Left ventricle myocardium inferior (tissue), 1 donor: ENCODE results near the gene EIF4A3. TPM values are rescaled to one million over a fixed set of nuclear protein-coding genes. Genes with fewer than 3 reads are reported as not detected.

Experiments
- DNase-seq: peaks from one replicate; pipeline ENCODE4 v3.0.0-alpha.2; 2020
- H3K27ac ChIP-seq: fragments of 200-600 bp; replicated peaks from 2 replicates; pipeline ENCODE4 v1.8.0; 2021
- H3K27me3 ChIP-seq: fragments of 200-600 bp; 2 replicates; pipeline ENCODE4 v1.8.0; 2021; ENCODE audit warnings: low read depth
- H3K36me3 ChIP-seq: fragments of 200-600 bp; 2 replicates; pipeline ENCODE4 v1.8.0; 2021
- H3K4me1 ChIP-seq: fragments of 200-600 bp; 2 replicates; pipeline ENCODE4 v1.8.0; 2021
- H3K4me3 ChIP-seq: fragments of 200-600 bp; 2 replicates; pipeline ENCODE4 v1.8.0; 2021; ENCODE audit warnings: mild to moderate bottlenecking, moderate library complexity
- H3K9me3 ChIP-seq: fragments of 200-600 bp; replicated peaks from 2 replicates; pipeline ENCODE4 v1.8.0; 2021
- intact Hi-C: fragments of 100-400 bp; cut with micrococcal nuclease; formaldehyde crosslinking; loops from one replicate; pipeline ENCODE4 v1.11.0; 2022
- total RNA-seq: library from RNA; stranded (reverse); fragmentation: NEBNext Ultra II Directional; extraction: Animal tissue kit (Norgen Biotek cat#: 25700); gene quantifications from one replicate; pipeline ENCODE4 v1.2.1, GENCODE V29; 2021
- TF ChIP-seq, protein P1 (sequence below): fragments of 200-600 bp; IDR thresholded peaks from 2 replicates; pipeline ENCODE4 v1.8.0; 2021; ENCODE audit warnings: antibody characterized with exemption, mild to moderate bottlenecking, borderline replicate concordance
- donor health status: DM: no; HTN: yes; CAD: no; lungs with severe emphysema.

The EIF4A3 gene
- total RNA-seq, 1 donor from 2014 or later = 30.0 TPM

- TF ChIP-seq, protein P1, sequence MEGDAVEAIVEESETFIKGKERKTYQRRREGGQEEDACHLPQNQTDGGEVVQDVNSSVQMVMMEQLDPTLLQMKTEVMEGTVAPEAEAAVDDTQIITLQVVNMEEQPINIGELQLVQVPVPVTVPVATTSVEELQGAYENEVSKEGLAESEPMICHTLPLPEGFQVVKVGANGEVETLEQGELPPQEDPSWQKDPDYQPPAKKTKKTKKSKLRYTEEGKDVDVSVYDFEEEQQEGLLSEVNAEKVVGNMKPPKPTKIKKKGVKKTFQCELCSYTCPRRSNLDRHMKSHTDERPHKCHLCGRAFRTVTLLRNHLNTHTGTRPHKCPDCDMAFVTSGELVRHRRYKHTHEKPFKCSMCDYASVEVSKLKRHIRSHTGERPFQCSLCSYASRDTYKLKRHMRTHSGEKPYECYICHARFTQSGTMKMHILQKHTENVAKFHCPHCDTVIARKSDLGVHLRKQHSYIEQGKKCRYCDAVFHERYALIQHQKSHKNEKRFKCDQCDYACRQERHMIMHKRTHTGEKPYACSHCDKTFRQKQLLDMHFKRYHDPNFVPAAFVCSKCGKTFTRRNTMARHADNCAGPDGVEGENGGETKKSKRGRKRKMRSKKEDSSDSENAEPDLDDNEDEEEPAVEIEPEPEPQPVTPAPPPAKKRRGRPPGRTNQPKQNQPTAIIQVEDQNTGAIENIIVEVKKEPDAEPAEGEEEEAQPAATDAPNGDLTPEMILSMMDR = no peak
- no peak overlapping the region for H3K27ac ChIP-seq
- H3K27me3 ChIP-seq = no peaks in the 10 kb centered on the region
- intact Hi-C loops = no loop called here
- no peak for DNase-seq
- H3K9me3 ChIP-seq = peaks cover 14% of the 10 kb centered on the region
- no peak overlapping the region for H3K4me3 ChIP-seq
- no peaks in the 10 kb centered on the region for H3K4me1 ChIP-seq
- no peaks in the 10 kb centered on the region for H3K36me3 ChIP-seq
Measured at GRCh38 chr17:80154166-80154565, 7.2 kb upstream of the EIF4A3 start.

GRCh38 chr17:80153004-80153403 is 6.1 kb upstream of the EIF4A3 start:
- DNase-seq = no peak
- no peaks in the 10 kb centered on the region for H3K36me3 ChIP-seq
- H3K4me1 ChIP-seq = peaks cover 6% of the 10 kb centered on the region
- H3K4me3 ChIP-seq = no peak overlapping the region
- H3K9me3 ChIP-seq = peaks cover 14% of the 10 kb centered on the region
- intact Hi-C loops = no loop called here
- H3K27ac ChIP-seq = no peak overlapping the region
- TF ChIP-seq, protein P1 = no peak
- H3K27me3 ChIP-seq = no peaks in the 10 kb centered on the region

DNA sequence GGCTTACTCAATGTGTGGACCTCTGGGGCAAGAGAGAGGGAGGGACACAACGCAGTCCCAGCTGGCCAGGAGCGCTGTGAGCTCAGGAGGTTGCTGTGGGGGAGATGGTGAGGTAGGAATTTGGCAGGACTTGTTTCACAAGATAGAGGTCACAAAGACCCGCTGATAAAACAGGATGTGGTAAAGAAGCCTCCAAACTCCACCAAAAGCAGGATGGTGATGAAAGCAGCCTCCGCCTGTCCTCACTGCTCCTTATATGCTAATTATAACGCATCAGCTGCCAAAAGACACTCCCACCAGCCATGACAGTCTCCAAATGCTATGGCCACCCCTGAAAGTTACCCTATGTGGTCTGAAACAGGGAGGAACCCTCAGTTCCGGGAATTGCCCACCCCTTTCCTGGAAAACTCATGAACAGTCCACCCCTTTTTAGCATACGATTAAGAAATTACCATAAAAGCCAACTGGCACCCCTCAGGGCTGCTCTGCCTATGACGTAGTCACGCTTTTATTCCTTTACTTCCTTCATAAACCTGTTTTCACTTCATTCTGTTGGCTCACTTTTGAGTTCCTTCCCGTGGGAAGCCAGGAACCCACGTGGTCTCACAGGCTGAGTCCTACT is 5.3 kb upstream of the EIF4A3 start:
- no peak overlapping the region for H3K4me3 ChIP-seq
- intact Hi-C loops = no loop called here
- peaks cover 14% of the 10 kb centered on the region for H3K4me1 ChIP-seq
- no peaks in the 10 kb centered on the region for H3K27me3 ChIP-seq
- H3K27ac ChIP-seq = no peak overlapping the region
- DNase-seq = no peak
- TF ChIP-seq, protein P1 = no peak
- H3K9me3 ChIP-seq = peaks cover 14% of the 10 kb centered on the region
- no peaks in the 10 kb centered on the region for H3K36me3 ChIP-seq

DNA sequence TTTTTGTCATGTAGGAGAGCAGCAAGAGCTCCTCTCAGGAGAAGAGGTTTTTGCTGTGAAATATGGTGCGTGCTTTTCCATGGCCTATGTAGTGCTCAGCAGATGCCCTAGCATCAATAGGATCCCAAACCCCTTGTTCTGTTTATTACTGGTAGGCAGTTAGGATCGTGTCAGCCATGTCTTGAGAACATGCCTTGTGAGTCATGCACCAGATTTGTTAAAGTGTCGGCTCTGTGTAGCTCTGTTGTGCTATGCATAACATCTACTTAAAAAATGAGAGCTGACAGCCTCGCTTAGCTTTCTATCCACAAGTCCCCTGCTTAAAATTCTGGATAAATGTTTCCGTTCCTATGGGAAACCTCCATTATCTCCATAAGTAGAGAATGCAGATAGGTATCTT is 4.4 kb upstream of the EIF4A3 start:
- TF ChIP-seq, protein P1 = no peak
- H3K9me3 ChIP-seq = peaks cover 11% of the 10 kb centered on the region
- H3K36me3 ChIP-seq = no peaks in the 10 kb centered on the region
- no peak overlapping the region for H3K4me3 ChIP-seq
- H3K27me3 ChIP-seq = no peaks in the 10 kb centered on the region
- H3K27ac ChIP-seq = no peak overlapping the region
- no peak for DNase-seq
- intact Hi-C loops = no loop called here
- peaks cover 19% of the 10 kb centered on the region for H3K4me1 ChIP-seq

GRCh38 chr17:80146121-80147034 is 550 bp downstream of the EIF4A3 start:
- peak overlapping the region; percentile 99 for H3K4me3 ChIP-seq
- peak overlapping the region; percentile 96 for H3K27ac ChIP-seq
- intact Hi-C loops = no loop called here
- no peak for DNase-seq
- H3K27me3 ChIP-seq = no peaks in the 10 kb centered on the region
- TF ChIP-seq, protein P1 = no peak
- H3K4me1 ChIP-seq = peaks cover 44% of the 10 kb centered on the region
- peaks cover 29% of the 10 kb centered on the region for H3K36me3 ChIP-seq
- no peaks in the 10 kb centered on the region for H3K9me3 ChIP-seq
